ENCODE data around the gene HERC2. TPM values are rescaled to one million over a fixed set of nuclear protein-coding genes. Genes with fewer than 3 reads are reported as not detected.

HERC2 gene
- total and polyA plus RNA-seq, 4 donors, result 17.9 to 76.0 (median 39.8) TPM

DNA sequence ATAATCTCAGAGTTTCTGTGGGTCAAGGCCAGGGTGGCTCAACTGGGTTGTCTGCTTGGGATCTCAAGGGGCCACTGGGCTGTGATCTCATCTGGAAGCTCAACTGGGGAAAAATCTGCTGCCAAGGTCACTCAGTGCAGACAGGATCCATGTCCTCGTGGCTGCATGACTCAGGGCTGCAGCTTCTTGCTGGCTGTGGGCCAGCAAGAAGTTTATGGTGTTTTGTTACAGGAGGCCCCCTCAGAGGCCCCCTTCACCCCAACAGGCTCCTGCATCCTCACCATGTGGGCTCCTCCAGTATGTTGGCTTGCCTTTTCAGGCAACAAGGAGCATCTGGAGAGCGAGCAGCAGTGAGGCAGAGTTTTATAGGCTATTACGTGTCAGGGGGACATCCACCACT is 237.4 kb downstream of the HERC2 start:
- no peak for DNase-seq
- no peak for ATAC-seq (ENCODE audit: insufficient read depth, low FRiP score)
- Histone ChIP-seq H3K4me3 (no peak overlapping the region), H3K27me3 (ENCODE audit: control insufficient read depth in 3 of 3, insufficient read depth in 3 of 3, low read length in 2 of 3) (no peaks in the 10 kb centered on the region), H3K9ac (ENCODE audit: insufficient read depth in 1 of 2, low read length in 2 of 2) (no peak overlapping the region), H3K4me1 (ENCODE audit: control insufficient read depth in 5 of 5, insufficient read depth in 5 of 5, low read length in 5 of 5) (no peaks in the 10 kb centered on the region), H3K9me3 (ENCODE audit: control insufficient read depth in 4 of 4, insufficient read depth in 3 of 4, low read length in 3 of 4) (peaks cover 0 to 6% (median 0%) of the 10 kb centered on the region in 4 donors), H3K27ac (ENCODE audit: low read depth in 1 of 2, low read length in 1 of 2) (no peak overlapping the region), H3K36me3 (ENCODE audit: control insufficient read depth in 4 of 4, insufficient read depth in 4 of 4, low read length in 4 of 4) (peaks cover 0 to 2% (median 0%) of the 10 kb centered on the region in 4 donors)
- no peak for TF ChIP-seq CTCF (IDR thresholded peaks at IDR 0.05; ENCODE audit: control extremely low read depth, extremely low read depth)
- 77% methylated on average over 3 of the region's 3 CpGs for WGBS, 2 donors

- no peak overlapping the region for H3K27ac ChIP-seq (ENCODE audit: low read depth in 1 of 2, low read length in 1 of 2)
- H3K4me1 ChIP-seq (ENCODE audit: control insufficient read depth in 5 of 5, insufficient read depth in 5 of 5, low read length in 5 of 5), result no peaks in the 10 kb centered on the region
- DNase-seq (peak in 1 of 3 donors; percentile 9), ATAC-seq (ENCODE audit: insufficient read depth, low FRiP score) (no peak)
- no peaks in the 10 kb centered on the region for H3K27me3 ChIP-seq (ENCODE audit: control insufficient read depth in 3 of 3, insufficient read depth in 3 of 3, low read length in 2 of 3)
- H3K9me3 ChIP-seq (ENCODE audit: control insufficient read depth in 4 of 4, insufficient read depth in 3 of 4, low read length in 3 of 4), result peaks cover 0 to 9% (median 0%) of the 10 kb centered on the region in 4 donors
- 65 to 69% methylated on average over 11 of the region's 11 CpGs for WGBS, 2 donors
- no peak overlapping the region for H3K9ac ChIP-seq (ENCODE audit: insufficient read depth in 1 of 2, low read length in 2 of 2)
- H3K4me3 ChIP-seq, result no peak overlapping the region
- H3K36me3 ChIP-seq (ENCODE audit: control insufficient read depth in 4 of 4, insufficient read depth in 4 of 4, low read length in 4 of 4), result peaks cover 0 to 2% (median 0%) of the 10 kb centered on the region in 4 donors
- TF ChIP-seq CTCF (IDR thresholded peaks at IDR 0.05; ENCODE audit: control extremely low read depth, extremely low read depth), result no peak
Observed at GRCh38 chr15:28082891-28083684, 238.9 kb downstream of the HERC2 start.

- no peak for DNase-seq
Observed at GRCh38 chr15:28081594-28081993, 240.4 kb downstream of the HERC2 start.

More at GRCh38 chr15:28081594-28081993, 240.4 kb downstream of the HERC2 start:
- Histone ChIP-seq H3K27ac (ENCODE audit: low read depth in 1 of 2, low read length in 1 of 2) (no peak overlapping the region), H3K36me3 (ENCODE audit: control insufficient read depth in 4 of 4, insufficient read depth in 4 of 4, low read length in 4 of 4) (peaks cover 0 to 4% (median 2%) of the 10 kb centered on the region in 4 donors), H3K9ac (ENCODE audit: insufficient read depth in 1 of 2, low read length in 2 of 2) (no peak overlapping the region), H3K9me3 (ENCODE audit: control insufficient read depth in 4 of 4, insufficient read depth in 3 of 4, low read length in 3 of 4) (peaks cover 0 to 9% (median 0%) of the 10 kb centered on the region in 4 donors), H3K4me1 (ENCODE audit: control insufficient read depth in 5 of 5, insufficient read depth in 5 of 5, low read length in 5 of 5) (no peaks in the 10 kb centered on the region), H3K27me3 (ENCODE audit: control insufficient read depth in 3 of 3, insufficient read depth in 3 of 3, low read length in 2 of 3) (no peaks in the 10 kb centered on the region), H3K4me3 (no peak overlapping the region)
- no peak for TF ChIP-seq CTCF (IDR thresholded peaks at IDR 0.05; ENCODE audit: control extremely low read depth, extremely low read depth)
- WGBS, 2 donors, result 95 to 96% methylated on average over 20 of the region's 20 CpGs
- no peak for ATAC-seq (ENCODE audit: insufficient read depth, low FRiP score)
